Suprapubic skin (tissue), 4 donors: ENCODE data around the gene COG7.

ENCODE experiments used
- CTCF ChIP-seq, 2 donors: fragments of 200-600 bp in 1 of 2; fragments of 450-650 bp in 1 of 2; sonication (generic) in 1 of 2; IDR thresholded peaks; one replicate each; pipeline ENCODE4 v1.5.1; 2016 to 2019; ENCODE audit warnings: antibody characterized with exemption in 2 of 2, mild to moderate bottlenecking in 1 of 2, moderate library complexity in 1 of 2
- EP300 ChIP-seq: sonication (generic); formaldehyde crosslinking; IDR thresholded peaks from one replicate; pipeline ENCODE4 v1.6.1; 2017; ENCODE audit warnings: antibody characterized with exemption
- POLR2A ChIP-seq, 2 donors: fragments of 450-650 bp; IDR thresholded peaks; one replicate each; pipeline ENCODE4 v1.6.1; 2017; ENCODE audit warnings: antibody characterized with exemption in 2 of 2, mild to moderate bottlenecking in 2 of 2, moderate library complexity in 2 of 2
- POLR2AphosphoS5 ChIP-seq, 3 donors: sonication (generic); formaldehyde crosslinking; IDR thresholded peaks; one replicate each; pipeline ENCODE4 v1.6.1; 2017; ENCODE audit warnings: antibody characterized with exemption in 3 of 3

GRCh38 chr16:23345237-23345636 is 107.8 kb downstream of the COG7 start:
- no peak for TF ChIP-seq CTCF (IDR thresholded peaks at IDR 0.05)
- TF ChIP-seq EP300: no peak
- no peak for TF ChIP-seq POLR2AphosphoS5 (IDR thresholded peaks at IDR 0.05)
- TF ChIP-seq POLR2A (IDR thresholded peaks at IDR 0.05): no peak
